Activated CD8-positive, alpha-beta memory T cell treated with anti-CD3 and anti-CD28 coated beads, Interleukin-2, amount 50 U/mL, for 24 hours (primary cell): ENCODE results near the gene DPH1.
"Not testable (repeated sequence)": the region's sequence is repeated elsewhere in the genome, so short reads cannot be mapped to it uniquely, and the experiment has no call there.

Source experiments
- DNase-seq: peaks from one replicate; pipeline ENCODE4 v3.0.0-alpha.2; 2020; ENCODE audit errors: extremely low read depth

Gene DPH1

DNA sequence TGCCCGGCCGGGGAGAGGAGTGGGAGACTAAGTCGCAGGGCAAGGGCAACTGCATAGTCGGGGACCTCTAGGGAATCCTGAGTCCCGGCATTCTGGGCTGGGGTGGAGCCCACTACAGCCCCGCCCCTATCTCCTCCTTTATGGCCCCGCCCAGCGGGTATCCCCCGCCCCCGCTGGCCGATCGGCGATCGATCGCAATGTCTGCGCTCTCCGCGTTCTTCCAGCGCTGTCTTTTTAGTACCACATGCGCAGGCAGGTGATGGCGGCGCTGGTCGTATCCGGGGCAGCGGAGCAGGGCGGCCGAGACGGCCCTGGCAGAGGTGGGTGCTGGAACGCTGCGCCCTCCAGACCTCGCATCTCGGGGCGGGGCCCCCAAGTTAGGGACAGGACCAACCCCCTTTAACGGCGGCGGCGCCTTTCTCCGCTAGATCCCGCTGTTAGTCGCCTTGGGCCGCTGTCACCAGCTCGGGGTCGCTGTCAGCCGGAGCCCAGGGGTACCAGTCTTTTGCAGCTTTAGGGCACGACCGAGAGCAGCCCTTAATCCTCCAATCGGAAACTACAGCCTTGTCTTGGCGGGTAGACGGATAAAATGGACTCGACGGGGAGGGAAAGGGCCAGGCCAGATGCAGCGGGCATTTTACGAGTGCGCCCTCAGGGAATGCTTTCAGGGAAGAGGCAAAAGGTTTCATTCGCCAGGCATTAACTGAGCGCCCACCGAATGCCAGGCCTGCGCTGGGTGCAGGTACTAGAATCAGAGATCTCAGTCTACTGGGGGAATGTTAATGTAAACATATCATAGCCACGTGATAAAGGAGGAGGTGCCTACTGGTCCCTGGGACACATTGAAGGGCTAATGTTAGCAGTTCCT, at the start of gene DPH1:
Gene DPH1 (plus strand): TSS at position 243 of the 868 bp plus-strand sequence. CDS start 17 bp downstream, at position 260.
- no peak for DNase-seq

DNA sequence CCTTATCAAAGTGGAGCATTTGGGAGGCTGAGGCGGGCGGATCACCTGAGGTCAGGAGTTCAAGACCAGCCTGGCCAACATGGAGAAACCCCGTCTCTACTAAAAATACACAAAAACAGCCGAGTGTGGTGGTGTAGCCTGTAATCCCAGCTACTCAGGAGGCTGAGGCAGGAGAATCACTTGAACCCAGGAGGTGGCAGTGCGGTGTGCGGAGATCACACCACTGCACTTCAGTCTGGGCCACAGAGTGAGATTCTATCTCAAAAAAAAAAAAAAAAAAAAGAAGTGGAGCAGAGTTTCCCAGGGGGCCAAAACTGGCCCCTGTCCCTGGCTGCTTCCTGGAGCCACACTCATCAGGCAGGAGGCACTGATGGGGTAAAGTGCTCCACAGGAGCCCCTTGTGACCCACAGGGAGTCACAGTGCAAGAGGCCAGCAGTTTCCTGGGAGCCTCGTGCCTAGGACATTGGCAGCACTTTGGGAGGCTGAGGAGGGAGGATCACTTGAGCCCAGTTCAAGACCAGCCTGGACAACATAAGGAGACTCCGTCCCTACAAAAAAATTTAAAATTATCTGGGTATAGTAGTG, 49.2 kb upstream of the DPH1 start:
- no peak for DNase-seq

DNA sequence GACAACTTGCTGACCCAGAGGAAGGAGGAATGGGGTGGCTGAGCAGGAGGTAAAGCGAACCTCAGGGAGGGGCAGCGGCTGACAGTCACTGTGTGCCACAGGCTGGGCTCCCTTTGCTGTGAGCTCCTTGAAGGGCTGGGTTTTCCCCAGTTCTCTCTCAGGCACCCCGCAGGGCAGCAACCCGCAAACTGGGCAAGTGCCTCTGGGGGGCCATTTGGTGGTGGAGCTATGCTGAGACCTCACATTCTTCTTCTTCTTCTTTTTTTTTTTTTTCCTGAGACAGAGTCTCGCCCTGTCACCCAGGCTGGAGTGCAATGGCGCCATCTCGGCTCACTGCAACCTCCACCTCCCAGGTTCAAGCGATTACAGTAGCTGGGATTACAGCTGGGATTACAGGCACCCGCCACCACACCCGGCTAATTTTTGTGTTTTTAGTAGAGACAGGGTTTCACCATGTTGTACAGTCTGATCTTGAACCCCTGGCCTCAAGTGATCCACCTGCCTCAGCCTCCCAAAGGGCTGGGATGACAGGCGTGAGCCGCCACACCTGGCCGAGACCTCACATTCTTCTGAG, 47.1 kb upstream of the DPH1 start:
- not testable (repeated sequence) for DNase-seq

DNA sequence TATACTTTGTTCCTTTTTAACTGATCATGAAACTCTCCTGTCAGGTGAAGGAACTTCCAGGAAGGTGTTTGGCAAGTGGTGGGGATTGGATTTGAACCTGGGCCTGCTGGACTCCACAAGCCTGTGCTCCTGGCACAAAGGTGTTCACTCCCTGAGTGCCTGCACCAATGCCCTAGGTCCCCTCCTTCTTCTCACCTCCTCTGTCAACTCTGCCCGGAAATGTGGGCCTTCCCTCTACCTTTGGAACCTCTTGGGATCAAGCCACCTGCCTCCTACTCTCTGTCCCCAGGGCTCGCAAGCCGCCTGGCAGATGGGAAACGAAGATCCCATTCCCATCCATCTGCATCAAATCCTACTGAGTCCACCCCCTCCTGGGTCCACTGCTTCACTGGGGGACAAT, 44.9 kb upstream of the DPH1 start:
- no peak for DNase-seq

DNA sequence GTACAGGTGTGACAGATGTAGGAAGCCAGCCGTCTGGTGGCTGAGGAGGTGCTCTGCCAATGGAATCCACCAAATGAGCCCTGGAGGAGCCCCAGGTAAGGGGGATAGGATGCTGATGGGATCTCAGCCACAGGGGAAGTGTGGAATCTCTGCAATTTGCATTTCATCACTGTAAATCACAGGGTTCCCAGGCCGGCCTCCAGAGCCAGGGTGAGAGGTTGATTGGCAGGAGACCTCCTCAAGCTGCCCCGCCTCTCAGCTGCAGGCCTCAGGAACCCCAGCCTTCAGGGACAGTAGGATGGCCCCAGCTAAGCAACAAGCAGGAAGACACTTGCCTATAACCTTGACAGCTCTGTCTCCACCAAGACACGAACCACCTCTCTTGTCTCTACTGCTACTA, 44.3 kb upstream of the DPH1 start:
- DNase-seq = no peak

DNA sequence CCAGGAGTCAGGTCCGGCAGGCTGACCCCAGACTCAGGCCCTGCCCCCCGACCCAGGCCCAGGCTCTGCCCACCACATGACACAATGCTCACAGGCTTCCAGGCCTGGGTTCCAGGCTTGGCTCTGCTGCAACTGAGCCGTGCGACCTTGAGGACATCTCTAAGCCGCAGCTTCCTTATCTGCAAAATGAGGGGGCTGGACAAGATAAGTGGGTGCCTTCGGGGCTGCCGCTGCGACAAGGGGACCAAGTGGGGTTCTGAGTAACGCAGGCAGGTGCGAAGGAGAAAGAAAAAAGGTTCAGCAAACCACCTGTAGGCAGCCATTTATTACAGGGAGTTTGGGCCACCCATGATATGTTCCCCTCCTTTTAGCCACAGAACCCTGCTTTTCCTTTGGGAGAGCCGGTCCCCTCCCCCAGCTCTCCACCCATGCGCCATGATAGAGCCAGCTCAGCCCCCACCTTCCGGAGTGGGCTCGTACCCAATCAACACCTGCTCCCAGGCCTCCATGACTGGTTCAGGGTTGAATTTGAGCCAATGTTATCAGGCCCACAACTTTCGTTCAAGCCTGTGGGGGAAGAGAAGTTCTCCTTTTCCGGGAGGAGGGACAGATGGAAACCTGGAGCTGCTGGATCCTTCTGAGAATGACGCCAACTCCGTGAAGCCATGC, 43.0 kb upstream of the DPH1 start:
- DNase-seq = no peak

DNA sequence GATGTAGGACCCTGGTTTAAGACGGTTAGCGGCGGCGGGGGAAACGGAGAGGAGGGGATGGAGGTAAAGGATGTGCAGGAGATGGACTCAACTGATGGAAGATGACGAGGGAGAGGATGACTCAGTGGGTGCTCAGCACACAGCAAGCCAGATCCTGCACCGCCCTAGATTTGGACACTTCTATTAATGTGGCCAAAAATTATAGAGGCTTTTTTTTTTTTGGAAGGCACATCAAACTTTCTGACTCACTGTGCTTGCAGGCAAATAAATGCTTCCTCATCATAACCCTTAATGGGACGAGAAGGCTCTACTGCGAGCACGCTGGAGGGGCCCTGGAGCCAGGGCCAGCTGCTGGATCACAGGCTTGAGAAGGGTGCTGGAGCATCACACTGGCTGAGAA, 40.8 kb upstream of the DPH1 start:
- DNase-seq = no peak

DNA sequence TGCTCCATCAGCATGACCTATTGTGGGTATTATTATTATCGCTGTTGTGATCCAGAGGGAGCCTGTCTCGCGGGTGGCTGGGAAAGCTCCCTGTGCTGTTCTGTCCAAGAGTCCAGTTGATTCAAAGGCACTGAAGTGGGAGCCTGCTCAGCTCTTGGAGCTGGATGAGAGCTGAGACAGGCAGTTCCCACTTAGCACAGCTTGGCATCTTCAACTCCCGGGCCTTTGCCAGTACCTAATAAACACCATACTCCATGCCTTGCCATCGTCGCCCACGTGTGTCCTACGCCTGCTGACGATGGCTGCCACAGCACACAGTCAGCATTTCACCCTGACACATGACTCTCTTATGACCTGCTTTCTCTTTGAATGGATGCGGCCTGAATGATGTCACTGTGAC, 37.4 kb upstream of the DPH1 start:
- DNase-seq = no peak

DNA sequence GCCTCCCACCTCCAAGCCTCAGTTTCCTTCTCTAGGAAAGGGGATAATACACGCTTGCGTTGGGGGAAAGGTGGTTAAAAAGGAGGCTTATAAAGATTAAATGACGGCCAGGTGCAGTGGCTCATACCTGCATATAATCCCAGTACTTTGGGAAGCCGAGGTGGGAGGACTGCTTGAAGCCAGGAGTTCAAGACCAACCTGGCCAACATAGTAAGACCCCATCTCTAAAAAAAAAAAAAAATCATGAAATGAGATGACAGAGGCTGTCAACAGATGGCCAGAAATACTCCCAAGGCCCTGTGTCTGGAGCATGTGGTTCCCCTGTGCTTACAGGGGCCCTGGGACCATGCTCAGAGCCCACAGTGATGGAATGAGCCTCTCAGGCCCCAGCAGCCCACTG, 35.2 kb upstream of the DPH1 start:
- DNase-seq = no peak

DNA sequence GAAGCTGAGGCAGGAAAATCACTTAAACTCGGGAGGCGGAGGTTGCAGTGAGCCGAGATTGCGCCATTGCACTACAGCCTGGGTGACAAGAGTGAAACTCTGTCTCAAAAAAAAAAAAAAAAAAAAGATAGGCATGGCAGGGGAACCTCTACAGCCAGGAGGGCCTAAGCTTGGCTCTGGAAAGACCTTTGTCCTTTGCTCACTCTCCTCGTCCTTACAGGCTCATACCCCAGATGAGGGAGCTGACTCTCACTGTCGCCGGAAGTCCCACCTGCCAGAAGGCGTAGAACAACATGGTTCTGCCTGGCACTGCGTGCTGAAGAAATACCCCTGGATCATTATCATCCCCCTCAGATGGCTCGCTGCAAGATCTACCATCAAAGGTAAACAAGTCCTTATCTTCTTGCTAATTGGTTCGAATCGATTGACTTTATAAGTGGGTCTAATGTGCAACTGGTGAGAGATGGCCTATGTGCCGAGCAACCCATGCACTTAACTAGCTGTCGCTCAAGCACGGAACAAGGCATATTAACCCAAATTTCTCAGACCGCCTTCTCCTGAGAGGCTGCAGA, 34.5 kb upstream of the DPH1 start:
- DNase-seq = no peak

DNA sequence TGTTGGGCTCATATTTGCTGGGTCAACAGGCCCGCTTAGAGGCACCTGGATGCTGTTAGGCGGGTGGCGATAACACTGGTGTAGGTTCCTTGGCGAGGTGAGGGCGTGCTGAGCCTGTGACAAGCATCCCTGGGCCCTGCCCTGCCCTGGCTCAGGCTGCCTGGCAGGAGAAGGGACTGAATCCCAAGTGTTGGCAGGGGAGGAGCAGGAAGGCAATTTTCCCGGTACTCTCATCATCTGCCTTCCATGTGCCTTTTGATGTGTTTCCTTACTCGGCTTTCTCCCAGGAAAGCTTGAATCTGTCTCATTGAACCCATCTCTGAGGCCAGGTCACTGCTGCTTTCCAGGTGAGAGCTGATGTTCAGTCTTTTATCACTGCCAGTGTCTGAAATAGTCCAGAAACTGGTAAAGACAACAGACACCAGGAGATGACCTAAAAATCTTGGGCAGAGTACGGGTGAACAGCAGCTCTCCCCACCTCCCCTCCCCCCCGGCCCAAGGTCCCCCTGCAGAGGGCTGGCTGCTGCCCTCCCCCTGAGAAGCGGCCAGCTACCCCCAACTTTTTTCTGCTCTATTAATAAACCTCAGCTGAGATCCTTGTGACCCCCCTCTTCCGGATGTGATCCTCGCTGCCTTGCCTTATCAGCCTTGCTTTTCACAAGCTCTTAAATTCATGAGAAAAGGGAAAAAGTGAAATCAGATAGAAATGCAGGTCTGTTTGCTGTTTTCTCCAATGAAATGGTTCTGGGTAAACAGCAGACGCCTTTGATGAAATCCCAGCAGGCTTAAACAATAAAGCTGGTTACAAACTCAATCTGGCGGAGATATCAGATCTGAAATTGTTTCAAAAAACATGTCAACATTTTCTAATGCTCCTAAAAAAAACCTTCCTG, 33.8 kb upstream of the DPH1 start:
- no peak for DNase-seq

DNA sequence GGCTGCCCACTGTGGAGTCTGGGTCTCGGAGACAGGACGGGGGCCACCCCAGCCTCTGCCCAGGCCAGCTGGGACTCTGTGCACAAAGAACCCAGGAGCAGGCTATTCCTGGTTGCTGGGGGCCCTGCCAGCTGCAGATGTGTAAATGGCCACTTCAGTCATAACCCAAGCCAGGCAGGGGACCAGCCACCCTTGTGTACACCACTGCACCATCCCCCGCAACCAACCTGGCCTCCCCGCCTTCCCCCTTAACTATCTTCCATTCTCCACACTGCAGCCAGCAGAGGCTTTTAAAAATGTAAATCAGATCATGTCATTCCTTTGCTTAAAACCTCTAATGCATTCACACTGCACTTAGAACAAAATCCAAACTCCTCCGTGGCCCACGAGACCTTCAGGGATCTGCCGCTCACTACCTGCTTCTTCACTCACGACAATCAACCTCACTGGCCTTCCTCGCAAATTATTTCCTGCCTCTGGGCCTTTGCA, 33.1 kb upstream of the DPH1 start:
- DNase-seq = no peak

DNA sequence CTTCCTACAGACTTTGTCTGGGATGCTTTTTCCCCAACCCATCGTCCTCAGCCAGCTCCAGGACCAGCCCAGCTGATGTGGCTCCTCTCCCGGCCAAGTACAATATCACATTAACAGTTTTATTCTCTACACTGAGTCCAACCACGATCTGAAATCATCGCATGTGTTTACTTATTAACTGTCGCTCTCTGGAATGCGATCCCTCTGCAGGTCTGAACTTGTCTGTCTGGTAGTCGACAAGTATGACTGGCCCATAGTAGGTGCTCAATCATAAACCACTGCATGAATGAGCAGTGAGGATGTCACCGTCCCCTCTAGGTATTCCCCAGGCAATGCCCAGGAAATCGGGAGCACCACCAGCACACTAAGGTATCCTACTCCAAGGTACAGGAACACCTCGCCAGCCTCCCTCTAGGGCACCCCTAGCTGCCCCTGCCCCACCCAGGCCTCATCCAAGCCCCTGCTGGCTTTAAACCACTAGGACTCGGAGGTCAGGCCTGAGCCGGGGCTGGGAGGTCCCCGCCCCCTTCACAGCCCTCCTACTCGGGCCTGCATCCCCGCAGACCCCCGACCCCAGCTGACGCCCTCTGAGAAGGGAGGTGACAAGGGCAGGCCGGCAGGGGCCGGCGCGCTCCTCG, 32.5 kb upstream of the DPH1 start:
- DNase-seq = no peak

DNA sequence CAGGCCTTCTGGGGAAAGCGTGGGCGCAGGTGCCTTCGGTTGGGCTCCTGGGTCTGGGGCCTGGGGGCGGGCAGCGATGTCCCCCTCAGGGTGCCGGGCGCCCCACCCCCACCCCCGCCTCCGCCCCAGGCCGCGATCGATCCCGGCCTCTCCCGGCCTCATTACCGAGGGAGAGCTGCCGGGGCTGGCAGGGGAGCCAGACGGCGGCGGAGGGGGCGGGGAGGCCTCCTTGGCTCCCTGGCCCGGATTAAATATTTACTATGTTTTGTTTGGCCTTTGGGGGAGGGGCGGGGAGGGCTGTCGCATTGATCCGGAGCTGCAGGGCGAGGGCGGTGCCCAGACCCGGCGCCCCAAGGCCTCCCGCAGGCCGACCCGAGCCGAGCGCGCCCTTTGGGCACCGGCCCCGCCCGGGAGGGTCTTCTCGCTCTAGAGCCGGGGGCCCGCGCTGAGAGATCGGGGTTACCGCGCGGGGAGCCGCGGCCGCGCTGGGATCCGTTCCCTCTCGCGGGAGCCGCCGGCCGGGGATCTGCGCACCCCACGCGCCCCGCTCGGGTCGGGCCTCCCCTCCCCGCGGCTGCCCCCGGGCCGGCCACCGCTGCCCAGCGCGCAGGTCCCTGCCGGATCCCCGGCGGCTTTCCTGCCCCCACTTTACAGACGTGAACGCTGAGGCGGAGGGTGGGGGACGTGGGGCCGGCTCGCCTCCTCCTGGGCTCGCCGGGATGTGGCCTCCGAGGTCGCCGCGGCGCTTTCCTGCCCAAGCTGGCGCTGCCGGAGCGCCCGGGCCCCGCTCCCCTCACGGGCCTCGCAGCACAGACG, 31.8 kb upstream of the DPH1 start:
- DNase-seq = no peak

DNA sequence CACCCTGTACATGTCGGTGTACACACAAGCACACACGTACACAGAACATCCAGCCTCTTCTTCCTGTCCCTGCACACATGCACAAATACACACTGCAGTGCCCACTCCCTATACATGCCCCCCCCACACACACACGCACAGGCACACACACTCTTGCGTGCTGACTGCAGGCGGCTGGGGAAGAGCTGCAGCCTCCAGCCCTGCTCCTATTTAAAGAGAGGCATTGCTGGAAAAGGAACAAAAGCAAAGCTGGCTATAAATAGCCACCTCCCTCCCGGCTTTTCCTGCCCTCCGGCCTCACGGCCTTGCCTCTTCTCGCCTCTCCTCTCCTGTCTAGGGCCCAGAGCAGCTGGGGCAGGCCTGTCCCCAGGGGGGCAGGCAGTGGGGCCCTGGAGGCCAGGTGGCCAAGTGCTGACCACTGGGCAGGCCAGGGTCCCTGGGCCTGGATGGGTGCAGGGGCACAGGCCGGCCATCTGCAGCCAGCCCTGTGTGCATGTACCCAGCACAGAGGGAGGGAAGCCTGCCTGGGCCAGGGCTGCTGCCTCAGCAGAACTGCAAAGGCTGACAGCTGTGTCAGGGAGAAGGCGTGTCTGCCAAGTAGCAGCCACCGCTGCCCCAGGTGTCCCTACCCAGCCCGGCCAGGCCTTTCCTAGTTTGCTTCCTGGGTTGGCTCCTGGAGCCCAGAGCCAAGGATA, 30.2 kb upstream of the DPH1 start:
- DNase-seq = no peak

DNA sequence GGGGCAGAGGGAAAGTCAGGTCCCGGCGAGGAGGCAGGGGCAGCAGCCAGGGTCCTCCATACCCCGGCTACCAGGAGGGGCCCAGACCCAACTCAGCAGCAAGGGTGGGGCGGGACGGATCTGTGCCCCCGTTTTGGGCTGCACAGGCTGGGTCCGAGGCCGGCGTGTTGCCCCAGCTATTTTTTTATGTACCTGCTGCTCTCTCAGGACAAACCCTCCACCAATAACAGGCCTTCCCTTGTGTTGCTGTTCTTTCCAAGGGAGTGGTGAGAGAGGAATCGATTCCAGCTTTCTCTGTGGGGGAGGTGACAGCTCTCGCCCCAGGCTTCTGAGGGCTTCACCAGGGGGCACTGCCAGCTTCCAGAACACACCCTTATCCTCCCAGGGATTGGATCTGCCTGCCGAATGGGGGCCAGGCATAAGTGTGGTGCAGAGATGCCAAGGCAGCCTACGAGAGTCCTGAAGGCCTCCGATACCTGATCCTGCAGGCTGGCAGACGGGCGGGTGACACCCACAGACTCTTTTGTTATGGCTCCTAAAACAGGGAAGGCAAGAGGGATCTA, 27.1 kb upstream of the DPH1 start:
- no peak for DNase-seq

DNA sequence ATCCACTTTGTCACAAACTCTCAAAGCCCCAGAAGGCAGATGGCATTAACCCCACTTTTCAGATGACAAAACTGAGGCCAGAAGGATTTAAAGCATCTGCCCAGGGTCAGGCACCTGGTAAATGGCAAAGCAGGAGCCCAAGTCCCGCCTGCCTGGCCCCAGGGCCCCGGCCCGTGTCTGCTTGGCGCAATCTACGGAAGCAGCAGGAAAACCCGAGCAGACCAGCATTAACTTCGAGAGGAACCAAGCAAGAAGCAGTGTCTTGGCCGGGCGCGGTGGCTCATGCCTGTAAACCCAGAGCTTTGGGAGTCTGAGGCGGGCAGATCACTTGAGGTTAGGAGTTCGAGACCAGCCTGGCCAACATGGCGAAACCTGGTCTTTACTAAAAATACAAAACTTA, 26.4 kb upstream of the DPH1 start:
- DNase-seq = no peak

DNA sequence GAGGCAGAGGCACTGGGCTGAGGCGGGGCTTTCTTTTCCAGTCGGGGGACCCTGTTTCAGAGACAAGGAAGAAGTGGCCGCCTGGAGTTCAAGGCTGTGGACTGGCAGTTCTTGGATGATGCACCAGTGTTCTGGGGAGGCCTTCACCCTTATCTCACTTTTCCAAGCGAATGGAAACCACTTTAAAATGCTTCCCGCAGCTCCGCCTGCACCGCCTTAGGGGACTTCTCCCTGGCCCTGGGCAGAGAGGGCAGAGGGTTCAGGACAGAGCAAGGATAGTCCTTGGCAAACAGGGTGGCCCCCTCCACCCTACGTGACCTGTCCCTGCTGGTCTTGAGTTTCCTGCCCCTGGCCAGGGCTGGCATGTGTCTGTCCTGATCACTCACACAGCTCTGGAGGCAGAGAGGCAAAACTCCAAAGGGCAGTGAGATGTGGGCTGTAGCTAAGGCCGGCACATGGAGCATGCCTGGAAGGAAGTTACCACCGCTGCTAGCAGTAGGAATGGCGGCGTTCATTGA, 25.5 kb upstream of the DPH1 start:
- DNase-seq = no peak
